GM12873 (cell line): ENCODE data around the gene MBNL3.

Experiments used
- TF ChIP-seq, protein P1 (sequence below): IDR thresholded peaks from 2 replicates; pipeline ENCODE4 v1.5.1; 2012; ENCODE audit warnings: low read depth, mild to moderate bottlenecking, moderate library complexity, low read length, control low read depth; ENCODE audit not compliant: insufficient read depth; ENCODE audit errors: missing control alignments

The MBNL3 gene, protein sequence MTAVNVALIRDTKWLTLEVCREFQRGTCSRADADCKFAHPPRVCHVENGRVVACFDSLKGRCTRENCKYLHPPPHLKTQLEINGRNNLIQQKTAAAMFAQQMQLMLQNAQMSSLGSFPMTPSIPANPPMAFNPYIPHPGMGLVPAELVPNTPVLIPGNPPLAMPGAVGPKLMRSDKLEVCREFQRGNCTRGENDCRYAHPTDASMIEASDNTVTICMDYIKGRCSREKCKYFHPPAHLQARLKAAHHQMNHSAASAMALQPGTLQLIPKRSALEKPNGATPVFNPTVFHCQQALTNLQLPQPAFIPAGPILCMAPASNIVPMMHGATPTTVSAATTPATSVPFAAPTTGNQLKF

GRCh38 chrX:132488819-132489577 is at the start of gene MBNL3:
TSS of gene MBNL3 (minus strand) at chrX:132489038. CDS start at chrX:132439611, 49,427 bp downstream.
- TF ChIP-seq, protein P1, sequence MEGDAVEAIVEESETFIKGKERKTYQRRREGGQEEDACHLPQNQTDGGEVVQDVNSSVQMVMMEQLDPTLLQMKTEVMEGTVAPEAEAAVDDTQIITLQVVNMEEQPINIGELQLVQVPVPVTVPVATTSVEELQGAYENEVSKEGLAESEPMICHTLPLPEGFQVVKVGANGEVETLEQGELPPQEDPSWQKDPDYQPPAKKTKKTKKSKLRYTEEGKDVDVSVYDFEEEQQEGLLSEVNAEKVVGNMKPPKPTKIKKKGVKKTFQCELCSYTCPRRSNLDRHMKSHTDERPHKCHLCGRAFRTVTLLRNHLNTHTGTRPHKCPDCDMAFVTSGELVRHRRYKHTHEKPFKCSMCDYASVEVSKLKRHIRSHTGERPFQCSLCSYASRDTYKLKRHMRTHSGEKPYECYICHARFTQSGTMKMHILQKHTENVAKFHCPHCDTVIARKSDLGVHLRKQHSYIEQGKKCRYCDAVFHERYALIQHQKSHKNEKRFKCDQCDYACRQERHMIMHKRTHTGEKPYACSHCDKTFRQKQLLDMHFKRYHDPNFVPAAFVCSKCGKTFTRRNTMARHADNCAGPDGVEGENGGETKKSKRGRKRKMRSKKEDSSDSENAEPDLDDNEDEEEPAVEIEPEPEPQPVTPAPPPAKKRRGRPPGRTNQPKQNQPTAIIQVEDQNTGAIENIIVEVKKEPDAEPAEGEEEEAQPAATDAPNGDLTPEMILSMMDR = no peak

DNA sequence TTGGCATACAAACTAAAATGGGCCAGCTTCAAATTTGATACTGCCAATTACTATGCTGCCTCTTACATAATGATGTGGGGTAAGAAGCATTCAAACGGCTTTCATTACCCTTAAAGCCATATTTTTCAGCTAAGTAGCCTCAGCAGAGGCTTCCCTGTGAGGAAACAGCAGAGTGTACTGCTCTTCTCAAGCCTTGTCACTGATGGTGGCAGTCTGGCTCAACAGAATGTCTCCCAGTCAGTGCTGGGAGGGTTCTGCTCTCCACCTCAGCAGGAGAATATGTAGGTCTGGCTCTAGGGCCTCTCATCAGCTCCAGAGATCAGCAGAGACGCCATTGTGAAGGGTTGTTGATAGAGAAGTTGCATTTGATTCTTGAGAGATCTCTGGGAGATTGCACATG is 44.6 kb upstream of the MBNL3 start:
- TF ChIP-seq, protein P1 = no peak

GRCh38 chrX:132532913-132533312 is 44.1 kb upstream of the MBNL3 start:
- TF ChIP-seq, protein P1 = no peak

DNA sequence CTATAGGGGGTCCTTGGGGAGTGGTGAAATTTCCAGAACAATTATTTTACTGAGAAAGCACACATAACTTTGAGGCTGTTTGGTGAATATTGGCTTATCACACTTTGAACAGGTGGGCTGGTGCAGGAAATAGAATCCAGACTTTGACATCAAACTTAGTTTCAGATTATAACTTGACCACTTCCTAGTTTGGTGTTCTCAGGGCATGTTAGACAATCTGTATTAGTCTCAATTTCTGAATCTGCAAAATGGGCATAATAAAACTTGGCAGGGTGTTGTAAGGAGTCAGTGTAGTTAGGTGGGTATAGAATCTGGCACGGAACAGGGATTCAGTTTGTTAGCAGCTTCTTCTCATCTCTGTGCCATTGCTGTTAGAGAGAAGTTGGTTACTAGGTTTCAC is 43.3 kb upstream of the MBNL3 start:
- TF ChIP-seq, protein P1 = no peak

- TF ChIP-seq, protein P1 = no peak
Observed at GRCh38 chrX:132520792-132521191, 32.0 kb upstream of the MBNL3 start.

- TF ChIP-seq, protein P1 = no peak
Observed at GRCh38 chrX:132520213-132520612, 31.4 kb upstream of the MBNL3 start.

- TF ChIP-seq, protein P1 = no peak
Observed at GRCh38 chrX:132518401-132518800, 29.6 kb upstream of the MBNL3 start.
